CD4-positive, alpha-beta T cell treated with Interleukin-6 for 4 hours (primary cell): Measurements from ENCODE around the gene RYR3.

Experiments
- DNase-seq: peaks from one replicate; pipeline ENCODE4 v3.0.0-alpha.2; 2020; ENCODE audit warnings: mixed read lengths

RYR3 gene

GRCh38 chr15:33454996-33455395 lies 144.2 kb downstream of the RYR3 start:
- DNase-seq, result no peak

DNA sequence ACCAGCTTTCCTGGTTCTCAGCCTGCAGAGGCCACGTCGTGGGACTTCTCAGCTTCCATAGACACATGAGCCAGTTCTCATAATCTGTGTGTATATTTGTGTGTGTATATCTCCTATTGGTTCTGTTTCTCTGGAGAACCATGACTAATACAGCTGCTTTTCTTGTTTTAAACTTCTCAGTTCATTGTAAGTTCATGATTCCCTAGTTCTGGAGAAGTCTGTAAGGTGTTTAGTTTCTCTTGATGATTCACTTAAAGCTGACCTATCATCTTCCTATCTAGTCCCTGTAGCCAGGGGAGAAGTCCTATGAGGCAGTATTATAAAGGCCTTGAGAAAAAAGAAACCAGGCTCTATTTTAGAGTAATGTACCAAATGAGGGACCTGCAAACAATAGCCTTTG lies 147.7 kb downstream of the RYR3 start:
- no peak for DNase-seq

- no peak for DNase-seq
Observed at GRCh38 chr15:33460166-33460805, 149.5 kb downstream of the RYR3 start.

DNA sequence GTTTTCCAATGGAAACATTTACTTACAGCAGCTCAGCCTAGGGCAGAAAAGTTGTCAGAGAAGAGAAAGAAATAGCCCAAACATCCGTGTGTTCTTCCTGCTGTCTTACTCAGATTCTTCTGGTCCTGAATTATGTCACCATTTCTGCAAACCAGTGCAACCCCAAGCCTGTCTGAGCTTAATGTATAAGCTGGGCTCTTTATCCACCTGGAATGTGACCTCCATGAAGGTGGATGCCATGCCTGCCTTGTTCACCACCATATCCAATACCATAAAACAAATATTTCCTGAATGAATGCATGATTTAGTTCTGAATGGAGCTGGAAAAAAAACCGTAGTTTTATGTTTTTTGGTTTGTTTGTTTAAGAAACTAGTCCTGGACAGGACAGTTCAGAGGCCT lies 150.9 kb downstream of the RYR3 start:
- no peak for DNase-seq

- DNase-seq, result no peak
Observed at GRCh38 chr15:33467146-33467815, 156.5 kb downstream of the RYR3 start.

DNA sequence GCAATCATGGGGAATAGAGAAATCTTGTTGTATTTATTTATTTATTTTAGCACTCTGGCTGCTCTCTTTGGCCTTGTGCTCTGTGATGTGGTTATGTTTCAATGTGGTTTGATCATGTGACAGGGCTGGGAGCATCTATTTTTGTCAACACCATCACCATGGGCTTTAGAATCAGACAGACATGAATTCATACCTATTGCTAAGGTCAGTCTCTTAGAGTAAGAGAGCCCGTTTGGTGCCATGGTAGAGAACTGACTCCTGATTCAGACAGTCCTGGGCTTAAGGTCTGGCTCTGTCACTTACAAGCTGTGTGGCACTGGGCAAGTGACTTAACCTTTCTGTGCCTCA lies 157.0 kb downstream of the RYR3 start:
- no peak for DNase-seq

GRCh38 chr15:33468740-33469139 lies 158.0 kb downstream of the RYR3 start:
- DNase-seq, result no peak

DNA sequence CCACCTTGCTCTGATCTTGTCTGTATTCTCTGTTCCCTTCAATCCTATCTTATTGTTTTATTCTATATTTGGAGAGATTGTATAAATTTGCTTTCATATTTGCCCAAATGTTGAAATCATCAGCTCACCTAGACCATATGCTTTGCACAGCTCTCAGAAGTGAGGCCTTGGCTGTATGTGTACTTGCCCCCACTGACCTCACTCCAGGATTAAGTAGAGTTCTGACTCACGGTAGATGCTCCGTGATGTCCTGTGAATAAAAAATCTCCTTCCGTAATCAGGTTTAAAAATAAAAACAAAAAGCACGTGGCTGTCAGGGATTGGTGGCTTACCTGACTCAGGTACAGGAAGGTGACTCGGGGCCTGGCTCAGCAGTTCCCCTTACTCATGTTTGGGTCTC lies 162.2 kb downstream of the RYR3 start:
- no peak for DNase-seq

GRCh38 chr15:33473714-33474113 lies 162.9 kb downstream of the RYR3 start:
- no peak for DNase-seq

GRCh38 chr15:33476076-33476475 lies 165.3 kb downstream of the RYR3 start:
- DNase-seq, result no peak

GRCh38 chr15:33476908-33477307 lies 166.1 kb downstream of the RYR3 start:
- DNase-seq, result no peak

GRCh38 chr15:33489335-33489734 lies 178.6 kb downstream of the RYR3 start:
- no peak for DNase-seq

DNA sequence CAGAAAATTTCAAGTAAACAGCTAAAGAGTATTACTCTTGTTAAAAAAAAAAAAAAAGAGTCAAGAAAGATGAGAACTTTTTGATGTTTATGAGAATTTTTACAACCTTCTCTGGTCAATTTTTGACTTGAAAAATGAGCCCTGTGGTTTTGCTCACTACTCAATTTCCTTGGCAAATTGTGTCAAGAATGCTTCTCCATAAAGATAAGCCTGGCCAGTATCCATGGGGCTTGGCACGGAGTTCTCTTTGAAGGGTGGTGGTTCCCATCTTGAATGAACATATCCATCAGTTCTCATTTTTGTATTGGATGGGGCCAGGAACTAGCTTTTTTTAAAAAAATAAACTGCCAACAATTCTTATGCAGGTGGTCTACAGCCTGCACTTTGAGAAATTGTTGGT lies 179.9 kb downstream of the RYR3 start:
- DNase-seq, result no peak

GRCh38 chr15:33492434-33493052 lies 181.8 kb downstream of the RYR3 start:
- no peak for DNase-seq

GRCh38 chr15:33494306-33494705 lies 183.5 kb downstream of the RYR3 start:
- DNase-seq, result no peak

DNA sequence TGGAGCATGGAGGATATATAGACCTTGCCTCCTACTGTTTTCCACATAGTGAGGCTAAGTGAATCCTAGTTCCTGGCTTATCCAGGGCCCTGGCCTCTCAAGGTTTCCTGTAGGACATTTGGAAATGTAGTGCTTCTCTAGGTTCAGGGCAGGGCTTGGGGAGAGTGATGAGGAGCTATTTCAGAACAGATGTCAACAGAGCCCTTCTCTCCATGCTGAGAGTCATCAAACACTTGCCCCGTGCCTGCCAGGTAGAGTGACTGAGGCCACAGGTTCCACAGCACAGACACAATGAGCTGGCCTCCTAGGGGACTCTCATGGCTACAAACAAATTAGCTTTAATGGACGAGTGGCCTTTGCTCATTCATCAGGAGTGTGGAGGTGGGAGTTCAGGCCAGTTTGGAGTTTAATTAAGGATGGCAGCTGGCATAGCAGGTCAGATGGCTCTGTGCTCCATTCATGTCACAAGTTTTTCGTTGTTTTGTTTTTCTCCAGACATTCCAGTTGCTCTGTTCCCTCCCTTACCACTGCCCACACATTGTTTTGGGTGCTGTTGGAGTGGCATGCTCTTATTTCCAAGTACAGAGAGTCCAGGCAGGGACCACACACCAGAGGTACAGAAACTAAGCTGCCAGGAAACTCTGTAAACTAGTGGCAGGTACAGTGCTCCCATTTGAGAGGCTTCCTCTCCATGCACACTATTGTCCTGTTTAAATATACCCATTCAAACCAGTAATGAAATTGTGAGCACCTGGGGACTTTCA lies 189.8 kb downstream of the RYR3 start:
- DNase-seq, result no peak

DNA sequence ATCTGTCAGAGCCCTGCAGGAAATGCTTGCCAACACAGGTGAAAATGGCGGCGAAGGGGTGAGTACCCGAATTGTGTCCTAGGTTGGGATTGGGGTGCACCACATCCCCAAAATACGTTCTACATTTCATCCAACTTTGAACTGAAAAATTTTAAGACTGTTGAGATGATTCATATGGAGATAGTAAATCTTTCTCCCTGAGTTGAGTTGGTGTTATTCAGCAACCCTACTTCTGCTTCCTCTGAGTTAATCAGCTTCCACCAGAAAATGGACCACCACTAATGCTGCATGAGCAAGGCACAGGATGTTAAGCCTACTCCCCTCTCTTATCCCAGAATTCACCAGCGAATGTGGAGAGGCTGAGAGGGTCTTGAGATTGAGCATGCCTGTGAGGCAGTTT lies 192.9 kb downstream of the RYR3 start:
- DNase-seq, result no peak

DNA sequence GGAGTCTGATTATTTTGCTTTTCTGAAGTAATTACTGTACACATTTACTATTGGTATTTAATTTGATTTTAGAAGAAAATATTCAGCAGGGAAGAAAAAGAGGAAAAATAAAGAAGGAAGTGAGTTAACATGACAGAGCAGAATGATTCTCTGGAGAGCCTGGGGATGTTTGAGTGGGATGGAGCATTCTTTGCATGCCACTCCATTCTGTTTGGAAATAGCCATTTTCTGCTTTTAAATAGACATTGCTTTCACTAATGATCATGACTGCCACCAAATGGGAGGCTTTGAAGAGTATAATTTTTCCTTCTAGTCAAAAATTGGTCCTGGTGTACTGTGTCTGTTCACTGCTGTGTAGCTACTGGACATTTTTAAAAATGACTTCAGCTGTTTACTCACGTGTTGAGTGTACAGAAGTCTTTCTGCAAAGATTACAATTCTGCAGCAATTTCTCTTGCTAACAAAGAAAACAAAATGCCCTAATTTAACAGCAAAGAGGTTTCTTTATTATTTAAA lies 196.1 kb downstream of the RYR3 start:
- DNase-seq, result no peak

- DNase-seq, result no peak
Observed at GRCh38 chr15:33508703-33509102, 197.9 kb downstream of the RYR3 start.

GRCh38 chr15:33515121-33515520 lies 204.4 kb downstream of the RYR3 start:
- DNase-seq, result no peak

GRCh38 chr15:33516563-33516962 lies 205.8 kb downstream of the RYR3 start:
- no peak for DNase-seq

GRCh38 chr15:33517944-33518343 lies 207.2 kb downstream of the RYR3 start:
- no peak for DNase-seq

DNA sequence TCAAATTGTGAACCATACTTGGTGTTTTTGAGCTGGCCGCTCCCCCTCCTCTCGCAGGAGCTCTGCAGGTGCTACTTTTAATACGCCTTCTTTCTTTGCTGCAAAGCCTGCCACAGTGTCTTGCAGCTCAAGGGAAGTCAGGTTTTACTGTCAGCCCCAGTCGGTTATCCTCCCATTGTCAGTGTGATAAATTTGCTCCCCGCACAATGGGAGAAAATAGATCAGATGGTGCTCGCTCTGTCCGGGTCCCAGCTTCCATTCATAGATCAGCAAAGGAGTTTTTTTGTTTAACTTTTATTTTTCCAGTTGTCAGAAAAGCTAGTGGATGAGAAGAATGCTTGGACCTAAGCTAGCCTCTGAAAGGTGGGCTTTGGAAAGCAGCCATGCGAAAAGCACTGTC lies 207.7 kb downstream of the RYR3 start:
- no peak for DNase-seq

GRCh38 chr15:33524274-33524673 lies 213.5 kb downstream of the RYR3 start:
- DNase-seq, result no peak
